GM15510 (cell line): Measurements from ENCODE around the gene SF1.

Experiments used
- POLR2A ChIP-seq: IDR thresholded peaks from 3 replicates; pipeline ENCODE4 v1.6.1; 2011; ENCODE audit warnings: borderline replicate concordance; ENCODE audit not compliant: insufficient read length; ENCODE audit errors: extremely low read depth

The SF1 gene, protein sequence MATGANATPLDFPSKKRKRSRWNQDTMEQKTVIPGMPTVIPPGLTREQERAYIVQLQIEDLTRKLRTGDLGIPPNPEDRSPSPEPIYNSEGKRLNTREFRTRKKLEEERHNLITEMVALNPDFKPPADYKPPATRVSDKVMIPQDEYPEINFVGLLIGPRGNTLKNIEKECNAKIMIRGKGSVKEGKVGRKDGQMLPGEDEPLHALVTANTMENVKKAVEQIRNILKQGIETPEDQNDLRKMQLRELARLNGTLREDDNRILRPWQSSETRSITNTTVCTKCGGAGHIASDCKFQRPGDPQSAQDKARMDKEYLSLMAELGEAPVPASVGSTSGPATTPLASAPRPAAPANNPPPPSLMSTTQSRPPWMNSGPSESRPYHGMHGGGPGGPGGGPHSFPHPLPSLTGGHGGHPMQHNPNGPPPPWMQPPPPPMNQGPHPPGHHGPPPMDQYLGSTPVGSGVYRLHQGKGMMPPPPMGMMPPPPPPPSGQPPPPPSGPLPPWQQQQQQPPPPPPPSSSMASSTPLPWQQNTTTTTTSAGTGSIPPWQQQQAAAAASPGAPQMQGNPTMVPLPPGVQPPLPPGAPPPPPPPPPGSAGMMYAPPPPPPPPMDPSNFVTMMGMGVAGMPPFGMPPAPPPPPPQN

DNA sequence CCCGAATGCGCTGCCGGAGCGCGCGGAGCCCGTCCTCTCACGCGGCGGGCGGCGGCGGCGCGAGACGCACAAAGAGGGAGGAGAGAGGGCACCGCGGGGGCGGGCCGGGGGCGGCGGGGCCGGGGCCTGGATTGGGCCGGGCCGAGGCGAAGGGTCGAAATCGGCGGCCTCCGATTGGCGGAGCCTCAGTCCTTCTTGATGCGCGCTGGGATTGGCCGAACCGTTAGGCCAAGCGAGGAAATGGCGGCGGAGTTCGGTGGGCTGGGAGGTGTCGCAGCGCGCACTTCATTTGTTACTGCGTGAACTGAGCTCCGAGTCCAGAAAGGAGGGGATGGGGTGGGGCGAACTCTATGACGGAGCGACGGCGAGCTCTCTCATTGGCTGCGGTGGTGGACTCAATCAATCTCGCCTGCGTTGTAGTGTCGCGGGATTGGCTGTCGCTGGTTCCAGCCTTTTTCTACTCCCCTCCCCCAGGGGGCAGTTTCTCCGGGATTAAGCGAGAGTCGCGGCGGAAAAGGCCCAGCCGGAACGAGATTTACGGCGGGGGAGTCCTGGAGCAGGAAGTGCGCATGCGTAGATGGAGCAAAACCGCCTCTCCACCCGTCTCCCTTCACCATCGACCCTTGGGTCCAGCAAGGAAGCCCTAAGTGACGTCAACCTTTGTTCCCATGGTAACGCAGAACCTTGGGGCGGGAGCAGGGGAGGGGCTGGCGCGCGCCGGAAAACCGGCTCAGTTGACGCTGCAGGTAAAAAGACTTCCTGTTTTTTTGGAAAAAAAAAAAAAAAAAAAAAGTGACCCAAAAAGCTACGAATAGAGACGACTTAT lies at the start of gene SF1:
Gene SF1, minus strand, starts transcription at position 70 of the 826 bp plus-strand sequence. CDS start 150 bp downstream, outside the sequence.
- TF ChIP-seq POLR2A: peak; percentile 82

DNA sequence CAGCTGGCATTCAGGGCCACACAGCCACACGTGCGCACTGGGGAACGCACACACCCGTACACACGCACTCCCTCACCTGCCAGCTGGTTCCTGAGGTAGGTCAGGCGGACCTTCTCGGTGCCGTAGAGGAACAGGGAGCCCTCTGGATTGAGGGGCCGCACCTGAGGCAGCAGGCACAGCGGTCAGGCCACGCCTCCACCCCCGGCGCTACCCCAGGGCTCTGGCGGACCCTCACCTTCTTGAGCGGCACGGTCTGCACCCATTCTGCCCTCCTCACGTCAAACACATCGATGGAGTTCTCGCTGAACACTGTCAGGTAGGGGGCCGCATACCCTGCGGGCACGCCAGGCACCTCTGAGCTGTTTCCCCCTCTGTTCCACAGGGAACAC lies 49.1 kb upstream of the SF1 start:
- TF ChIP-seq POLR2A: no peak

DNA sequence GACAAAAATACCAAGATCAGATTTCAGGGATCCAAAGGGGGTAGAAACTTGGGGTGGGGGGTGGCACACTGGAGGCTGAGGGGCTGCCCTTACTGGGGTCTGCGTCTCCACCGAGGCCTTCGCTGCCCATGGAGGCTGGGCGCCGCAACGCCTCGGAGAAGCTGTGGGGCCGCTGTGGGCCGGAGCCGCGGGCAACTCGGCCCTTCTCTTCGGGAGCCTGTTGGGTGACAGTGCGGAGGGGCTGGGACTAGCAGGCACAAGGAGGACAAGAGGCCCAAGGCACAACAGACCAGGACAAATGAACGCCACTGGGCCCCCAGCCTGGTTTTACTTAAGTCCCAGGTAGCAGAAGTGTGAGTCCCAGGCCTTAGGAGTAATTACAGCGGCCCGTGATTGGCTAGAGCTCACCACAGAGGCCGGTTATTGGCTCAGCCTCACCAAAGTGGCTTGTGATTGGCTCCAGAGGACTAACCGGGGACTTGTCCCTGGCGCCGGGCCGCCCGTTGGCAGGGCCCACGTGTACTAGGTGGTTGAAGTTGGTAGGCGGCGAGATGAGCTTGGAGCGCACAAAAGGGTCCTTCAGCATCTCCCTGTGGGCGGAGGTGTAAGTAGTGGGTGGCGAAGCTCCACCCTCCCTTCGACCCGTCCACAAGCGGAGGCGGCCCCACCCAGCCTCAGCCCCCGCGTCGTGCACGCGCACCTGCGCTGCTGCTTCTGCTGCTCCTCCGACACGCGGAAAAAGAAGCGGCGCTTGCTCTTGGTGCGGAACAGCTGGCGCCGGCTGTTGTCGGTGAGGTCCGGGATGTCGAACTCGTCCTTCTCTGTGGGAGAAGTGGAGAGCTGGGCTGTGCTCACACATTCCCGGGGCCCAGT lies 48.5 kb upstream of the SF1 start:
- TF ChIP-seq POLR2A: no peak

- no peak for TF ChIP-seq POLR2A
Observed at GRCh38 chr11:64826062-64826461, 47.7 kb upstream of the SF1 start.

- TF ChIP-seq POLR2A: no peak
Observed at GRCh38 chr11:64823568-64824119, 45.3 kb upstream of the SF1 start.

GRCh38 chr11:64817476-64817875 lies 39.1 kb upstream of the SF1 start:
- no peak for TF ChIP-seq POLR2A

- TF ChIP-seq POLR2A: no peak
Observed at GRCh38 chr11:64814712-64815187, 36.4 kb upstream of the SF1 start.

- no peak for TF ChIP-seq POLR2A
Observed at GRCh38 chr11:64813826-64814225, 35.5 kb upstream of the SF1 start.

- no peak for TF ChIP-seq POLR2A
Observed at GRCh38 chr11:64810891-64811272, 32.5 kb upstream of the SF1 start.

DNA sequence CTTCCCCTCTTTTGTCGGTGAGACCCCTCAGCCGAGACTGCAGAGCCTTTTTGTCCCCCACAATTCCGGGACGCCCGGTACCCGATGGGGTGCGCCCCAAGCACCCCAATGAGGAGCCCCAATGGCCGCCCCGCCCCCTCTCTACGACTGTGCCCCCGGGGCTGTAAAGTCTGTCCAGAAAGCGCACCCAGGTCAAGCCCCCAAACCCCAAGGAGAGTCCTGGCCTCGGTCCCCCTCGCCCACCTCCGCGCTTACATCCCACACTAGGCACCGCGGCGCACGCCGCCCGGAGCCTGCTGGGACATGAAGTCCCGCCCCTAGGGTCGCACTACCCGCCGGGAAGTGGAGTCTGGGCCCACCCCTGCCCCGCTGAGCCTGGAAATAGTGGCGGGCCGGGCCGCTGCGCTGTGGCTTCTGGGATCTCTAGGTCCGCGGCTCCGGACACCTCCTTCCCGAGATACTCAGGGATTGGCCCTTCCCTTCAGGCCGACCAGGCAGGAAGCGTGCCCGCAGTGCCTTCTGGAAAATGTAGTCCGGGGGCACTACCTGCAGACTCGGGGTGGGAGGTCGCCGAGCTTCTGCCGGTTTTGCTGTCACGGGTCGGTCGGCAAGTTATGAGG lies 32.0 kb upstream of the SF1 start, which contains the start of gene MEN1:
Gene MEN1, minus strand, starts transcription at position 281 of the 620 bp plus-strand sequence. CDS start 442 bp downstream, outside the sequence.
- peak; percentile 81 for TF ChIP-seq POLR2A

- no peak for TF ChIP-seq POLR2A
Observed at GRCh38 chr11:64809781-64810241, 31.5 kb upstream of the SF1 start.

DNA sequence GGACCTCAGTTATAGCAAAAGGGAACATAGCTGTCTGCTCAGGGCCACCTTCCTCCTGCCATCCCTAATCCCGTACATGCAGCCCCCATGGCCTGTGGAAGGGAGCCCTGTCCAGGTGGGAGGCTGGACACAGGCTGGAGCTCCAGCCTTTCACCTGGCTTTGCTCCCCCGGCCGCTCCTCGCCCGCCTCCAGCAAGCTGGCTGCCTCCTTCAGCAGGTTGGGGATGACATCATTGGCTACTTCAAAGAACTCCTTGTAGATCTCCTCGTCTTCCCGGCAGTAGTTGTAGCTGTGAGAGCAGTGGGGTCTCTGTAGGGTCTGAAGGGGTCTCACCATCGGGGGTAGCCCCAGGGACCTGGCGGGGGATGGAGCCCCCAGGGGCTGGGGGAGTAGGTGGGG lies 27.1 kb upstream of the SF1 start:
- TF ChIP-seq POLR2A: no peak
